ENCODE measurements around the gene ZNF385B.
"Not testable (repeated sequence)": the region's sequence is repeated elsewhere in the genome, so short reads cannot be mapped to it uniquely, and the experiment has no call there.

Gene ZNF385B

DNA sequence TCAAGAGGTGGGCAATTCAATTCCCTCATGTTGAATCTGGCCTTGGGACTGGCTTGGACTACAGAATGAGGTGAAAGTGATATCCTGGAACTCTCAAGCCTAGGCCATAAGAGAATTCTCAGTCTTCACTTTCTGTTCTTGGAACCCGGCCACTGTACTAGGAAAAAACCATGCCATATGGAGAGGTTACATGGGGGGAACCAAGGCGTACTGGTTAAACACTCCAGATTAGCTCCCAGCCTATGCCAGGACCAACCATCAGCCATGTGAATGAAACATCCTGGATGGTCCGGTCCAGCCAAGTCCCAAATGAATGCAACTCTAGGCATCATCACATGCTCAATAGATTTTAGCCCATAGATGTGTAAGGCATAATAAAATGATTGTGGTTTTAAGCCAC is 56.4 kb downstream of the ZNF385B start:
- no peak for FAIRE-seq
- no peak for DNase-seq (ENCODE audit: insufficient read length, low spot score)

DNA sequence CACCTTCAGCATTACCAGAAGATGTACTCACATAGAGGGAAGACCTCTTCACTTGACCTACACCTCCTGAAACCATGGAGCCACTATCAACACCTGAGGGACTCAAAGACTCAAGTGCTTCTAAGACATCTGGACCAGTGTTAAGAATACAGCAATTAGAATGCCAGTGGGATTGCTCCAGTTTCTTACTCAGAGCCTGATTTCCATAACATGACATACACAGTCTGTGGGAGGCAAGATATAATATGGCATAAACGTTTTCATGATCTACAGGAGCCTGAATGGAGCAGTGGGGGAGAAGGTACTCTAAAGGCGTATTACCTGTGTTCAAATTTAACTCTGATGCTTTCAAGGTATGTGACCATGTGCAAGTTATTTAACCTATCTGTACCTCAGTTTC is 57.2 kb downstream of the ZNF385B start:
- FAIRE-seq, result no peak

DNA sequence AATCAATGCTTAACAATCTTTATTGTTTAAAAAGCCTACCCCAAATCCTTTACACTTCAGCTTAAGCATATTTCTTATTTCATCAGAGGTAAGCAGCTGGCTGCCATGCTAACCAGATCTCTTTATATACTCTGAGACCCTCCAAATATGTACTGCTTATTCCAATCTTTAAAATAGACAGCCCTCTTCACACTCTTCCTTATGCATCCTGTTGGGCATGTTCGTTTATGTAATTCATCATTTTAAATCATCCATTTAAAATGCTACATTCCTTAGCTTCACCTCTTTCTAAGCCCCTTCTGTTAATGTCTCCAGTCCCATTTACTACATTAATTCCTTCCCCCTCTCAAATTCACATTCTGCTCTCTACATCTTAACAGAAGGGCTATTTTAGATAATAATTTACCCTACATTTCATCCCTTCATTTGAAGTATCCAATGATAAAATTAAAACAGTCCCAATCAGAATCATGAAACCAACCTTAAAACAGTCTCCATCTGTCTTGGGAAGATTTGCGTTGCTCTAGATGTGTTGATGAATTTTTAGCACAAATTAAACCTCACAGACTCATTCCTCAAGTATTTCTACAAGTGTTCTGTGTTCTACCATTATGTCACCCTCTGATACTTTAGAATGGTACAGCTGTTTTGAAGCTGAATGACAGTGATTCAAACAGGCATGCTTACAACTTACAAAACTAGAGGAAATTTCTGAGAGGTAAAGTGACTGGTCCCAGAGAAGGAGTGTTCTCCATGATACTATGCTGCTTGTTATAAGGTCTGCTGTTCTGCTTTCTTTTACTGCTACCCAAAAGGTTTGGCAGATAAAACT is 59.1 kb downstream of the ZNF385B start:
- DNase-seq (ENCODE audit: insufficient read length, low spot score) (no peak), FAIRE-seq (no peak)

More for the DNA sequence above, 57.2 kb downstream of the ZNF385B start:
- DNase-seq (ENCODE audit: insufficient read length, low spot score), result no peak

DNA sequence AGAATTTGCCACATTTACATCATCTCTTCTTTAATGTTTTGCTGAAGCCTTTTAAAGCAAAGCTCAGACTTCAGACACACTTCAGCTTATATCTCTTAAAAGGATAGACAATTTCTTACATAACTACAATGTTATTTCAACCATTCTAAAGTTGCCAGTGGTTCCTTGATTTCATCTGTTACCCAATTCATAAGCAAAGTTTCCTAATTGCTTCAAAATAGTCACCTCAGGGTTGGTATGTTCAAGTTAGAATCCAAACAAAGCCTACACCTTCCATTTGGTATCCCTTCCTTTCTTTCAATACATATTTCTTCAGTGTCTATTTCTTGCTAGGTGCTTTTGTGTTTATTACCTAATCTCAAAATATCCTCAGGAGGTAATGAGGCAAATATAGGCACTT is 60.6 kb downstream of the ZNF385B start:
- FAIRE-seq (no peak), DNase-seq (ENCODE audit: insufficient read length, low spot score) (no peak)

DNA sequence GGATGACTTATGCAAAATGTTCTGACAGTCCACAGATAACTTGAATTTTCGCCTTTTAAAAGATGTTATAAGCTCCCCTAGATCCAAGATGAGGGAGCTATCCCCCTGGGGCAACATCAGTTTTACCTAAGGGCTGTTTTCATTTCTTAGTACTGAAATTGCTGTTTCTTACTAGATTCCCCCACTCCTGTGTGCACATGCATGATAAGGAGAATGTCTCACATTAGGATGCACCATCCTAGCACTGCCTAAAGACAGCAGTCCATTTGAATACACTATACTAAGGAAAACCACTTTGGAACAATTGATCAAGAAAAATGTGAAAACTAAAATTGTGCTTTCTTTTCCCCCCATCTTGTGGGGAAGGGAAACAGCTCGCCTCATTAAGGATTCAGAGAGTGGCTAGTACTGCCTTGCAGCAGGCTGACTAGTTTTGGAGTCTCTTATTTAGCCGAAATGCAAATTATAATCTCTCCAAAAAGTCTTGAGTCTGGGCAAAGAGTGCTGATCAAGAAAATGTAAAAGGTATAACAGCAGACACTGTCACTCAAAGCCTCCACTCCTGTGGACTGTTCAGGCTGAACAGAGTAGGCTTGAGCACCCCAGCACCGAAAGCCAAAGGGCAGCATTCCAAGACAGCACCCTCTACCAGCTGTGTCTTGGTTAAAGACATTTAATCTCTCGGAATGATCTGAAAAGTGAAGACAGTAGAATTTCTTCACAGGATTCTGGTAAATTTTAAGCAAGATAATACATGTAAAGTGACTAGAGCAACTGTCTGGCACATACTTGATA is 65.0 kb downstream of the ZNF385B start:
- FAIRE-seq (no peak), DNase-seq (ENCODE audit: insufficient read length, low spot score) (no peak)

DNA sequence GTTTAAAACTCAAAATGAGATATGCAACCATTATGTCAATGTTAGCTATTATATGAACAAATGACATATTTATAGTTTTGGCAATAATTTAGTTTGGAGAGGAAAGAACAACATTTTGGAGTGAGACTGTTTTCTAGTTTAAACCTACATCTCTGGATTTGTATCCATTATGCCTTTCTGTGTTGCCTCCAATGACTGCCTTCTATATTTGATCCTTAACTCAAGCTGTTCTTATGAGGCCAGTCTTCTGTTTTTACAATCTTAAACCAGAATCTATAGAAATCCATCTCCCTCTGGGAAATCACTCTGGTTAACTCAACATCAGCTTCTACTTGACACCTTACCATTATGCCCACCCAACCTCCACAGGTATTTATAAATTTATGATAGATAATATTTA is 67.5 kb downstream of the ZNF385B start:
- no peak for FAIRE-seq
- no peak for DNase-seq (ENCODE audit: insufficient read length, low spot score)

DNA sequence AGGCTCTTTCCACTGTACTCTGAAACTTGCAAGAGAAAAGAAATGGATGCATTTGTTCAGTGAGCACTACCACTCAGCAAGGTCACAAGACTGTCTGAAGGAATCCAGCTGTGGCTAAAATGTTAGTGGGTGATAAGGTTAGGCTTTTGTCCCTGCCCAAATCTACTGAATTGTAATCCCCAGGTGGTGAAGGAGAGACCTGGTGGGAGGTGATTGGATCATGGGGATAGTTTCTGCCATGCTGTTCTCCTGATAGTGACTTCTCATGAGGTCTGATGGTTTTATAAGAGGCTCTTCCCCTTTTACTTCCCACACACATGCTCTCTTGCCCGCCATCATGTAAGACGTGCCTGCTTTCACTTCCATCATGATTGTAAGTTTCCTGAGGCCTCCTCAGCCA is 68.2 kb downstream of the ZNF385B start:
- FAIRE-seq (no peak), DNase-seq (ENCODE audit: insufficient read length, low spot score) (no peak)

DNA sequence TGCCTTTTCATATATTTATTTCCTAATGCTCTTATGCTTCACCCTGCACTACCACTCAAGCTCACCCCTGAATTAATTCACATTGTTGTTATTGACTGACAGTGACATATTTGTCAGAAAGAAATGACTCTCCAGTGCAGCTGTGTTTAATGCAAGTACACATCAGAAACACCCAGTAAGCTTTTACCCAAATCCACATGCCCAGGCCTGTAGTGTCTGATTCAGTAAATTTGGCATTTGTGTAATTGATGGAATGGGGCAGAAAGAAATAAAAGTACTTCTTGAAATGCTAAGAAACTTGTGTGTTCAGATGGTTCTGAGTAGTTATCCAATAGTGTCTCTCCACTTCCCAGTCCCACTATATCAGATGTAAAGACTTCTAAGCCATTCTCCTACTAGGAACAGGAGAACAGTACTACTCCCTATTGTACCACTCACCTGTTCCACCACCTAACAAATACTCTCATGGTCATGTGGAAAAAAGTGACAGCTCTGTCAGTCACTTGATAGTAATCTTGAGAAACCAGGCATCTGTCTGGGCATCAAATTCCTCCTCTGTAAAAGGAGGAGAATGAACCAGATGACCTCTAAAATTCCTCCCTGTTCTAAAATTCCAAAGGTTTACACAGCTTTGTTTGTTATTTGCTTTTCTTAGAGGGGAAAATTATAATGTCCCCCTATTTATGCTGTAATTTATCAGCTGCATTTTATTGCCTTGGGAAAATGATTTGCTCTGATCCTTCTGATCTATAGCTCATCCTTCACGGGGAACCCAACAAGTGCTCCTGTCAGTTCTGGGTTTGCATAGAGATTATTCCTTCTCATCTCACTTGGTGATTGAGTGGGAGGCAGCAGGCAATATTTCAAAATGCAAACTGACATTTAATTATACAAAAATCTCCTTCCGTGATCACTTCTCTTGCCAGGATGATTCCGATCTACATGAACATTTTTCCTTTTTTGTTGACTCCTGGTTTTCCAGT is 70.9 kb downstream of the ZNF385B start:
- FAIRE-seq (no peak), DNase-seq (ENCODE audit: insufficient read length, low spot score) (no peak)

DNA sequence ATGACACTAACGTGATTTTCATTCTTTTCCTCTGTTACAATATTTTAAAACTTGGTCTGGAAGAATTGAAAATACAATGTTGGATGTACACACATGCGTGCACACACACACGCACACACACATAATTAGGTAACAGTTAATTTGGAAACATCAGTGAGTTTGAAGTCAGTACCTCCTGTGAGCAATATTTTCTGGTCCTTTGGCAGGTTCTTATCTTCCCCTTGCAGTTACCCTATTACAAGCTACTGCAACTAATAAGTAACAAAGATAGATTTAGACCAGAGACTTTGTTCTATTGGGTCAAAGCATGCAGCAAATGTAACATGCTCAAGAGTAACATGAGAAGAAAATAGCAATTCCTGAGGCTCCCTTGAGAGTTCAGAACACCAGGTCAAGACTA is 73.3 kb downstream of the ZNF385B start:
- DNase-seq (ENCODE audit: insufficient read length, low spot score), result no peak

DNA sequence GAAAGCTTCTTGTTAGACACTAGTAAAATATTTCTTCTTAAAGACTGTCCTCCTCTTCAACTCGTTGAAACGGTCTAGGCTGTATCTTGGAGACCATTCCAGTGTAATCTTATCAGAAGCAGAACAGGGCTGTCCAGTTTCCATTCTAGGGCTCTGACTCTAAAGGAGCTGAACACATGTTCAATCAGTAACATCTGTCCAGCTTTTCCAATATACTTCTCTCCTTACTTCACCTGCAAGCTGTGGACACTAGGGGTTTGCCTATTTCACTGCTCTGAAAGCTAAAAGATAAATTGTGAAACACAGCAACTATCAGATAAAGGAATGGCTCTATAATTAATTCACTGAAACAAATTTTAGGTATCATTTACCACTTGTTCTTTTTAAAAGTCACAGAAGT is 73.8 kb downstream of the ZNF385B start:
- no peak for DNase-seq (ENCODE audit: insufficient read length, low spot score)
- no peak for FAIRE-seq

More for the DNA sequence above, 73.3 kb downstream of the ZNF385B start:
- FAIRE-seq, result no peak

DNA sequence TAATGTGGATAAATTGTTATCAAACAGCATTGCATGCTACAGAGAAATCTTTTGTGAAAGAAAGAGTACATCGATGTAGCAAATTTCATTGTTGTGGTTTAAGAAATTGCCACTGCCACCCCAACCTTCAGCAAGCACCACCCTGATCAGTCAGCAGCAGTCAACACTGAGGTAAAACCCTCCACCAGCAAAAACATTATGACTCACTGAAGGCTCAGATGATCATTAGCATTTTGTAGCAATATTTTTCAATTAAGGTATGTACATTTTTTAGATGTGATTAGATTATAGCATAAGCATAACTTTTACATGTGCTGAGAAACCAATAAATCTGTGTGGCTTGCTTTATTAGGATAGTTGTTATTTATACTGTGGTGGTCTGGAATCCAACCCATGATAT is 75.5 kb downstream of the ZNF385B start:
- DNase-seq (ENCODE audit: insufficient read length, low spot score) (no peak), FAIRE-seq (no peak)

DNA sequence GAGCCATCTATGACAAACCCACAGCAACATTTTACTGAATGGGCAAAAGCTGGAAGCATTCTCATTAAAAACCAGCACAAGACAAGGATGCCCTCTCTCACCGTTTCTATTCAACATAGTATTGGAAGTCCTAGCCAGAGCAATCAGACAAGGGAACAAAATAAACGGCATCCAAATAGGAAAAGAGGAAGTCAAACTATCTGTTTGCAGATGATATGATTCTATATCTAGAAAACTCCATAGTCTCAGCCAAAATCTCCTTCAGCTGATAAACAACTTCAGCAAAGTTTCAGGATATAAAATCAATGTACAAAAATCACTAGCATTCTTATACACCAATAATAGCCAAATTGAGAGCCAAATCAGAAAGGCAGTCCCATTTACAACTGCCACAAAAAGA is 79.1 kb downstream of the ZNF385B start:
- DNase-seq (ENCODE audit: insufficient read length, low spot score); FAIRE-seq: not testable (repeated sequence)

DNA sequence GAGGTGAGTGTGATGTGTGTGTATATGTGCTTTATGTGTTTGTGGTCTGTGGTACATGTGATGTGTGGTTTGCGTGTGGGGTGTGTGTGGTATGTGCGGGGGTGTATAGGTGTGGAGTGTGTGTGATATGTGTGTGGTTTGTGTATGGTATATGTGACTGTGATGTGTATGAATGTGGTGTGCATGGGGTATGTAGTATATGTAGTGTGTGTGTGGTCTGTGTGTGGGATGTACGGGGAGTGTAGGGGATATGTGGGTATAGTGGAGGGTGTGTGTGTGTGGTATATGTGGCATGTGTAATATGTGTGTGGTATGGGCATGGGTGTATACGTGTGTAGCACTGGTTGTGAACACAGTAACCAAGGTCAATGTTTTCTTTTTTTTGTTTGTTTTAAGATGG is 87.4 kb downstream of the ZNF385B start:
- DNase-seq (ENCODE audit: insufficient read length, low spot score) (no peak), FAIRE-seq (no peak)

DNA sequence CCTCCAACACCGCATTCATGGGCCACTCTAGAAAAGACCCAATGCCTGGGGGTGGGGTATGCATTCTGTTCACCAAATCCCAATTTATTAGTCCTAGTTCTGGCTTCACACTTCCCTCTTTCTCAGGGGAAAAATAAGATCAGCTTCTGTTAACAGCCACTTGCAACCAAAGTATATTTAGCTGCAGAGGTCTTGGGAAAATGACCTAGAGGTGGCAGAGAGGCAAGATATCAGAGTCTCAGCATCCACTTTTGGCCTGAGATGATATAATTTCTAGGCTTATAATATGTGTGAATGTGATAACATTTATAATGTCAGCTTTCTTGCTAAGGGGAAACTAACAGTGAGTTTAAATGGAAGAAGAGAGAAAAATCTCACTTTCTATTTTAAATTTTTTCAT is 89.1 kb downstream of the ZNF385B start:
- FAIRE-seq, result no peak
- DNase-seq (ENCODE audit: insufficient read length, low spot score), result no peak

DNA sequence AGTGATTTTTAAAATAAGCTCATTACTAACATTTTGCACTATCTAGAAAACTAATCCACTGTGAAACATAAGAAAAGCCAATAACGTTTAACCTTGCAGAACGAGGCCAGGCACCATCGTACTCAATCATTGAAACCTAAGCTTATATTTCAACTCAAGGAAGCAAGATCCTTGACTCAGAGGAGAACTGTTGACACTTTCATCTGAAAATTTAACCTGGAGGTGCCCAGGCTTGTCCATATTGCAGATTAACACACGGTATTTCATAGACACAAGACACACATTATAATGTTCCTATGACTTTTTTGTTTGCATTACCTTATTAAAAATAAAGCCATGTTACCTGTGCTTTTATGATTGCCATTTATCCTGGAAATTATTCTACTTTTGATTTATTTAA is 89.6 kb downstream of the ZNF385B start:
- DNase-seq (ENCODE audit: insufficient read length, low spot score), result no peak

DNA sequence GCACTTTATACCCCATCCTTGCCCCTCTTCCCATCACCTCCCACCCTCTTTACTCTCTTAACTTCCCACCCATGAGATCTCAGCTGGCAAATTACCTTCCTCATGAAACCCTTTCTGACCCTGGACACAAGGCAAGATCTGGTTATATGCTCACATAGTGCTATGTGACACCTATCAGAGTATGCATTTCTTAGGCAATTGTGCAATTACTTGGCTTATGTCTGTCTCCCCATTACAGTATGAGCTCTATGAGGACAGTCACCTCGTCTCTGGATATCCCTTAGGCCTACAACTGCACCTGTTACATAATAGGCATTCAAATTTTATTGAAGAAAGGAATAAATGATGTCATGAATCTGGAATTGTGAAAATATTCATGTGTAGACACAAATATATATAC is 91.4 kb downstream of the ZNF385B start:
- DNase-seq (ENCODE audit: insufficient read length, low spot score), result no peak
- FAIRE-seq, result no peak

More for the DNA sequence above, 89.6 kb downstream of the ZNF385B start:
- FAIRE-seq, result no peak

DNA sequence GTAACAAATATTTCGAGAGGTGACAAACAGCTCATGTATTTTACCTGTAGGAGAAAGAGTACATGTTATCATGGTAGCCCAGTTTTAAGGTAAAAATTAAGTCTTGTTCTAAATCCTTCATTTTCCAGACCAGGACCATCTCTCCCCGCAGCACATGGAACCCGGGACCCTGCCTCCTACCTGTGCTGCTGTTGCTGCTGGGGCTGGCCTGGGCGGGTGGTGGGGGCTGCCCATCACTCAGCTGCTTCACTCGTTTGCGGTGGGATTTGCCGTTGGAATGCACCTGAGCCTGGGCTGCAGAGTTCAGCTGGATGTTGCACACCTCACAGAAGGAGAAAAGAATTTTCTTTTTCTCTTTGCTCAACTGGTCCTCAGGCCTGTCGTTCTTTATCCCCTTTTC is 92.1 kb downstream of the ZNF385B start:
- FAIRE-seq (no peak), DNase-seq (ENCODE audit: insufficient read length, low spot score) (no peak)

DNA sequence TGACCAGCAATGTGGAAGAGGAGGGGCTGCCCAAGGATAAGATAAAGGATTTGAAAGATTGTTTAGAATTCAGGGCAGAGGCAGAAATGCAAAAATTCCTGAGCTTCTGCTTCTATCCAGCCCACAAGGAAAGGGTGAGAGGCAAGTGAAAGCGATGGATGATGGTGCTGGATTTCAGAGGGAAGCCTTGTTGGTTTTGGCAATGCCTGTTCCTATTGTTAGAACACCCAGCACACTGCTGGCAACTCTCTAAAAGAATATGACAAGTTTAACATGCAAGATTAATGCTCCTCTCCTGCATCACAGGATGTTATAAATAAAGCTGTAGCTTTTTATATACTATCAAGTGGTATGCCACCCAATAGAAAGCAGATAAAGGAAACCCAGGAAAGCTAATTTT is 92.6 kb downstream of the ZNF385B start:
- DNase-seq (ENCODE audit: insufficient read length, low spot score), result no peak
- FAIRE-seq, result no peak

DNA sequence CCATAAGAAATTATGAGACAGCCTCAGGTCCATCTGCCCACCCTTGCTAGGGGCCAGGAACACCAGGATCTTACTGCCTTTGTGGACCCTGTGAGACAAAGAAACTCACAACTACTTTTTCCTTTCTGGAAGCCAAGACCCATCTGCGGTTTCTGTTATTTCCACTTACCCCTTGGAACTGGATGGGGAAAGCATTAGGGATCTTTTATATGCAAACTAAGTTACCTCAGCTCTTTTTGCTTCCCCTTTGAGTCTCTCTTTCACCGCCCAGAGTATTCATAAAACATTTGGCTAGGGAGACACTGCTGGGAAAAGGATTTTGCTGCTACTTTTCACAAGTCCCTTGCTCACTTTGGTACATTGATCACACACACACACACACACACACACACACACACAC is 95.7 kb downstream of the ZNF385B start:
- peak; percentile 44 for FAIRE-seq

DNA sequence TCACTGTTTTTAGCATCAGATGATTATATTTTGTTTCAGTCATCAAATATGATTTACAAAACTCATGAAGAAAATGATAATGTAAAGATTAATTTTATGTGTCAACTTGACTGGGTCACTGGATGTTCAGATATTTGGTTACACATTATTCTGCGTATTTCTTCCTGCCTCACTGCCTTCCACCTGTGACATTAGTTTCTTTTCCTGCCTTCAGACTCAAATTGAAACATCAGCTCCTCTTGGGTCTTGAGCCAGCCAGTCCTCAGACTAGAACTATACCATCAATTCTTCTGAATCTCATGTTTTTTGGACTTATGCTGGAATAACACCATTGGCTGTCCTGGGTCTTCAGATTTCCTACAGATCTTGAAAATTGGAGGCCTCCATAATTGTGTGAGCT is 96.7 kb downstream of the ZNF385B start:
- DNase-seq (ENCODE audit: insufficient read length, low spot score) (peak; percentile 9), FAIRE-seq (peak; percentile 69)

More for the DNA sequence above, 95.7 kb downstream of the ZNF385B start:
- DNase-seq (ENCODE audit: insufficient read length, low spot score), result no peak

DNA sequence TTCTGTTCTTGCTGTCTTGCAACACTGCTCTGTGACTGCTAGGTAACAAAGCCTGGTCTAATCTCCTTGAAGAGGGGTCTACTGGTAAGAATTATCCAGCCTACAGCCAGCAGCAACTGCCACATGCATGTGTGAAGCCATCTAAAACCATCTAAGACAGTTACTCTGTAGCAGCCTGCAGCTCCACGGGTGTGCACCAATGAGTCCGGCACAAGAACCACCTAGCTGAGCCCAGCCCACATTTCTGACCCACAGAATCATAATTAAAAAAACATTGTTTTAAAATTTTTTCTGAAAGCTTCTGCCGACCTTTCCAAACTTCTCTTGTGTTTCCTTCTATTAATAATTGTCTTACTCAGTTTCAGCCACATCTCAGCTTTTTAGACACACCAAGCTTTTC is 102.8 kb downstream of the ZNF385B start:
- FAIRE-seq (no peak), DNase-seq (ENCODE audit: insufficient read length, low spot score) (no peak)
